ENCODE measurements around the gene BCKDHA. TPM values are rescaled to one million over a fixed set of nuclear protein-coding genes. Genes with fewer than 3 reads are reported as not detected.

BCKDHA gene
- 28.8 TPM for total RNA-seq
- polyA plus RNA-seq, result 37.7 TPM
- long read RNA-seq, donor 1, partial matches to known transcripts, result 0 of 4 reads
- long read RNA-seq, donor 1, other reads (novel, unspliced or antisense), result 0 of 4 reads
- long read RNA-seq, donor 2, transcript BCKDHA-201 (9 exons, 2,103 nt), result major isoform, 32 of 32 reads
- long read RNA-seq, donor 2, partial matches to known transcripts, result 0 of 32 reads
- long read RNA-seq, donor 2, other reads (novel, unspliced or antisense), result 0 of 32 reads
- long read RNA-seq, donor 3, transcript BCKDHA-201 (9 exons, 2,103 nt), result major isoform, 16 of 37 reads
- long read RNA-seq, donor 3, partial matches to known transcripts, result 11 of 37 reads
- long read RNA-seq, donor 3, other reads (novel, unspliced or antisense), result 10 of 37 reads
- long read RNA-seq, donor 4, transcript BCKDHA-201 (9 exons, 2,103 nt), result major isoform, 8 of 8 reads
- long read RNA-seq, donor 4, partial matches to known transcripts, result 0 of 8 reads
- long read RNA-seq, donor 4, other reads (novel, unspliced or antisense), result 0 of 8 reads
- long read RNA-seq, donor 5, transcript BCKDHA-201 (9 exons, 2,103 nt), result major isoform, 39 of 52 reads
- long read RNA-seq, donor 5, partial matches to known transcripts, result 13 of 52 reads
- long read RNA-seq, donor 5, other reads (novel, unspliced or antisense), result 0 of 52 reads
- long read RNA-seq, donor 6, transcript BCKDHA-201 (9 exons, 2,103 nt), result major isoform, 11 of 17 reads
- long read RNA-seq, donor 6, partial matches to known transcripts, result 6 of 17 reads
- long read RNA-seq, donor 6, other reads (novel, unspliced or antisense), result 0 of 17 reads
- long read RNA-seq, donor 7, transcript BCKDHA-201 (9 exons, 2,103 nt), result major isoform, 9 of 9 reads
- long read RNA-seq, donor 7, partial matches to known transcripts, result 0 of 9 reads
- long read RNA-seq, donor 7, other reads (novel, unspliced or antisense), result 0 of 9 reads
- long read RNA-seq, donor 8, transcript BCKDHA-201 (9 exons, 2,103 nt), result major isoform, 6 of 6 reads
- long read RNA-seq, donor 8, partial matches to known transcripts, result 0 of 6 reads
- long read RNA-seq, donor 8, other reads (novel, unspliced or antisense), result 0 of 6 reads
- long read RNA-seq, donor 9, transcript BCKDHA-201 (9 exons, 2,103 nt), result major isoform, 10 of 10 reads
- long read RNA-seq, donor 9, partial matches to known transcripts, result 0 of 10 reads
- long read RNA-seq, donor 9, other reads (novel, unspliced or antisense), result 0 of 10 reads
- long read RNA-seq, donor 10, transcript BCKDHA-201 (9 exons, 2,103 nt), result major isoform, 14 of 14 reads
- long read RNA-seq, donor 10, partial matches to known transcripts, result 0 of 14 reads
- long read RNA-seq, donor 10, other reads (novel, unspliced or antisense), result 0 of 14 reads

DNA sequence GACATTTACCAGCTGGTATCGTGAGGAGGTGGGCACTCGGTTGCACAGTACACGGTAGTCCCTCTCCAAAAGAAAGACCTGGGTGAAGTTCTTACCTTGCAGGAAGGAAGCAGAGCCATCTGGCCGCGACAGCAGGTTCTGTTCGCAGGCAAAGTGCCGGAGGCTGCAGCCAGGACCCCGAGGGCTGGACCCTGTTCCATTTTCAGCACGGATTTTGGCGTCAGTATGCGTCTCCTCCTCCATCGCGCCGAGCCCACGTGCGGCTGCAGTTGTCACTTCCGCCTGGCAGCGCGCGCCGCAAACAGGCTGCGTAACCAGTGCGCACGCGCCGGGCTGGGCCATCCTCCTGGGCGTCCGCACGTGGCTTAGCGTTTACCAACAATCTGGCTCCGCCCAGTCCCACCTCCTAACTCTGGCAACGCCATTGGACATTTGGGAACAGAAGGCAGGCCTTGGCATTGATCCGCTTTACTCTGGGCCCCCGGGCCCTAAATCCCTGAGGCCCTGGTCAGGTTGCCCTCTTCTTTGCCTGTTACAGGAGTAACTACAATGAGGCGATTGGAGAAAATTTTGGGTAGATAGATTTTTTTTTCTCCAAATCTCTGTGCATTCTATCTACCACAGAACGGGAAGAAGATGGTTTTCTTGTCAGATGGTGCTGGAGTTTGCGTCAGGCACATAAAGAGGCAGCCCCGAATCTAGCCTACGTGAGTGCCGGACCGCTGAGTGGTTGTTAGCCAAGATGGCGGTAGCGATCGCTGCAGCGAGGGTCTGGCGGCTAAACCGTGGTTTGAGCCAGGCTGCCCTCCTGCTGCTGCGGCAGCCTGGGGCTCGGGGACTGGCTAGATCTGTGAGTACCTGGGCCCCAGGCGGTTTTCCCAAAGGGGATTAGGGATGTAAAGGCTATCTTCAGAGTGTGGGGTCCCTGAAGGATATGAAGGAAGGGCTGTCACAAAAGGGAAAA lies at the start of gene BCKDHA, which contains the start of gene EXOSC5:
BCKDHA (plus strand) TSS at position 733 of the 964 bp plus-strand sequence; CDS start at position 743, 10 bp downstream.
EXOSC5 (minus strand) TSS at position 274 of the 964 bp plus-strand sequence; CDS start at position 243, 31 bp downstream.
- Histone ChIP-seq H3K36me3 (ENCODE audit: control insufficient read depth in 2 of 2, insufficient read depth in 2 of 2, low read length in 1 of 2) (peaks cover 0 to 5% of the 10 kb centered on the region in 2 donors), H3K27me3 (ENCODE audit: control insufficient read depth in 2 of 2, insufficient read depth in 1 of 2, low read length in 1 of 2) (no peaks in the 10 kb centered on the region), H3K4me1 (ENCODE audit: control insufficient read depth in 2 of 2, insufficient read depth in 2 of 2, low read length in 2 of 2) (peaks cover 10 to 19% of the 10 kb centered on the region in 2 donors), H3K27ac (ENCODE audit: low read depth in 1 of 2, low read length in 1 of 2) (peak within 1 kb of the TSS; percentile 81 to 92), H3K4me3 (ENCODE audit: low read length in 2 of 2) (peak within 1 kb of the TSS; percentile 71 to 90), H3K9me3 (ENCODE audit: control insufficient read depth in 2 of 2, insufficient read depth in 1 of 2, low read length in 1 of 2) (no peaks in the 10 kb centered on the region)
- DNase-seq (ENCODE audit: low read depth in 6 of 9, low spot score in 9 of 9), result peak; percentile 99 to 100 (median 100)
- under 1% methylated on average over 50 of the region's 50 CpGs for WGBS

DNA sequence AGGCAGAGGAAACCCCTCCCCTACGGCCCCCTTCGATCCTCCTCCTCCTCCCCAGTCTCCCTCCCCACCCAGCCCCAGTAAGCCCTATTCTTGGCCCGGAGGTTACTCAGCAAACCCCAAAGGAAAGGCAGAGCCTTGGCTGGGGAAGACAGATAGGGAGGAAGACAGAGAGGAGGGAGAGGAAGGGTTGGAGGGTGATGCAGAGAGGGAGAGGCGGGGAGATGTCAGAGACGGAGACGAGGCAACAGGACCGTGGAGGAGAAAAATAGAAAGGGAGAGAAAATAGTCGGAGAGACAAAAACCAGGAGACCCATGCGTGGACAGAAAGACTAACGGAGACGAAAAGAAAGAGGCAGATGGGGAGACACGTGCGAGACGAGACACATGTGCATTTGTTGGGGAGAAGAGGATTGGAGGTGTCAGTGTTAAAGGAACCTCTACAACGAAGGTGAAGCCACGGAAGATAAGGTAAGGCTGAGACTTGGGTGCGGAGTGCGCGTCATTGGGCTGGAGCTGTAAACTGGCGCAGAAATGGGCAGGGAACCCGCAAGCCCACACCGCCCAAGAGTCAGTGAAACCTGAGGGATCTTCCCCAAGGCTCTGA lies 46.8 kb upstream of the BCKDHA start:
- no peak for DNase-seq (ENCODE audit: low read depth in 6 of 9, low spot score in 9 of 9)
- Histone ChIP-seq H3K36me3 (ENCODE audit: control insufficient read depth in 2 of 2, insufficient read depth in 2 of 2, low read length in 1 of 2) (peaks cover 17 to 19% of the 10 kb centered on the region in 2 donors), H3K4me1 (ENCODE audit: control insufficient read depth in 2 of 2, insufficient read depth in 2 of 2, low read length in 2 of 2) (peaks cover 14 to 48% of the 10 kb centered on the region in 2 donors), H3K4me3 (ENCODE audit: low read length in 2 of 2) (peak overlapping the region; percentile 77 to 90), H3K27me3 (ENCODE audit: control insufficient read depth in 2 of 2, insufficient read depth in 1 of 2, low read length in 1 of 2) (peaks cover 0 to 4% of the 10 kb centered on the region in 2 donors), H3K9me3 (ENCODE audit: control insufficient read depth in 2 of 2, insufficient read depth in 1 of 2, low read length in 1 of 2) (no peaks in the 10 kb centered on the region), H3K27ac (ENCODE audit: low read depth in 1 of 2, low read length in 1 of 2) (peak overlapping the region; percentile 32 to 54)
- 4% methylated on average over 22 of the region's 22 CpGs for WGBS

DNA sequence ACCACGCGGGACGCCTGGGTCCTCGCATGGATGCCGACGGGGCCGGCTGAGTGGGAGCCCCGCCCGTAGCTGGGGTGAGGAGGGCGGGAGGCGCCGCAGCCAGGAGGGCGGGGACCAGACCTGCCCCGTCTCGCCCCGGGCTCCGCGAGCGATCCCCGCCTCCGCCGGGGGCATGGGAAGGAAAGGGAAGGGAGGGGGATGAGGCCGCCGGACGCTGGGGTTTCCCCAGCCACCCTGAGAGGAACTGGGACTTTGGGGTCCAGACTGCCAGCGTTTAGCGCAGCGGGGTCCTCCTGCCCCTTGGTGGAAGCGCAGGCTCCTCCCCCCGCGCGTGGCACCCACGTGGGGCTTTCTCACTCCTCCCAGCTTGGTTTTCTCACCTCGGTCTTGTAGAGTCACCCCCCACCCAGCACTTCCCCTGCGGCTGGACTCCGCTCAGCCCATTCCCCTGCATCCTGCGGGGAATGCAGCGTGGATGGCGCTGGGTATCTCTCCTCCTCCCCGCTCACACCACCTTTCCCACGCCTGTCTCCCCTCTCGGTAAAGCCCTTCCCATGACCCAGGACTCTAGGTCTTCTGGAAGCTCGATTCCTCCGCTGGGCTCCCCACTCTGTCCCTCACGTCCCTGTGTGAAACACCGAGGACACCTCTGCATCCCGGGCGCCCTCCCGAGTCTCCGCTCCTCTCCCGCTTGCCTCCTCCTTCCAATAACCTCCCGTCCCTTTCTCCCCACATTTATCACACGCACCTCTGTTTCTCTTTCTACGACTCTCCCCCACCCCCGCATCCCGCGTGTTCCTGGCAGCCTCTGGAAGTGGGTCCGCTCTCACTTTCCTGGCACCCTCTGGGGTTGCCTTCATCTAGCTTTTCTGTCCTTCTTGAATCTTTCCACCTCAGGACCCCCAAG lies 46.0 kb upstream of the BCKDHA start:
- WGBS, result under 1% methylated on average over 58 of the region's 58 CpGs
- H3K27ac ChIP-seq (ENCODE audit: low read depth in 1 of 2, low read length in 1 of 2), result peak overlapping the region; percentile 41 to 56
- peaks cover 14 to 48% of the 10 kb centered on the region in 2 donors for H3K4me1 ChIP-seq (ENCODE audit: control insufficient read depth in 2 of 2, insufficient read depth in 2 of 2, low read length in 2 of 2)
- peaks cover 10 to 17% of the 10 kb centered on the region in 2 donors for H3K36me3 ChIP-seq (ENCODE audit: control insufficient read depth in 2 of 2, insufficient read depth in 2 of 2, low read length in 1 of 2)
- no peaks in the 10 kb centered on the region for H3K9me3 ChIP-seq (ENCODE audit: control insufficient read depth in 2 of 2, insufficient read depth in 1 of 2, low read length in 1 of 2)
- DNase-seq (ENCODE audit: low read depth in 6 of 9, low spot score in 9 of 9), result peak in 3 of 9 donors; percentile 56 to 81 (median 63)
- peak overlapping the region; percentile 77 to 90 for H3K4me3 ChIP-seq (ENCODE audit: low read length in 2 of 2)
- peaks cover 0 to 4% of the 10 kb centered on the region in 2 donors for H3K27me3 ChIP-seq (ENCODE audit: control insufficient read depth in 2 of 2, insufficient read depth in 1 of 2, low read length in 1 of 2)

DNA sequence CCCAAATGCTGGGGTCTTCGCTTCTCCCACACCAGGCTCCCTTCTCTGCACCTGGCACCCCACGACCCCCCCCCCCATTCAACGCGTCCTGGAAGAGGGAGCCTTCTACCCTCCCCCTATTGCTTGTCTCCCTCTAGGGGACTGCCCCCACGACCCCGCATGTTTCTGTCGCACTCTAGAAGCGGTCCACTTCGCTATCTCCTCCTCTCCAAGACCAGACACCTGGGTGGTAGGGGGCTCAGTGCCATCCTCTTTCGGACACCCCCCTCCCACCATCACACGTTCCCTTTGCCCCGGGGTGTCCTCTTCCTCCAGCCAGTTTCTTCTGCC lies 45.4 kb upstream of the BCKDHA start:
- Histone ChIP-seq H3K4me1 (ENCODE audit: control insufficient read depth in 2 of 2, insufficient read depth in 2 of 2, low read length in 2 of 2) (peaks cover 17 to 54% of the 10 kb centered on the region in 2 donors), H3K4me3 (ENCODE audit: low read length in 2 of 2) (peak overlapping the region; percentile 77 to 90), H3K36me3 (ENCODE audit: control insufficient read depth in 2 of 2, insufficient read depth in 2 of 2, low read length in 1 of 2) (peaks cover 6 to 14% of the 10 kb centered on the region in 2 donors), H3K27ac (ENCODE audit: low read depth in 1 of 2, low read length in 1 of 2) (peak overlapping the region; percentile 17 to 56), H3K9me3 (ENCODE audit: control insufficient read depth in 2 of 2, insufficient read depth in 1 of 2, low read length in 1 of 2) (no peaks in the 10 kb centered on the region), H3K27me3 (ENCODE audit: control insufficient read depth in 2 of 2, insufficient read depth in 1 of 2, low read length in 1 of 2) (peaks cover 0 to 4% of the 10 kb centered on the region in 2 donors)
- WGBS, result under 1% methylated on average over 12 of the region's 12 CpGs
- no peak for DNase-seq (ENCODE audit: low read depth in 6 of 9, low spot score in 9 of 9)

DNA sequence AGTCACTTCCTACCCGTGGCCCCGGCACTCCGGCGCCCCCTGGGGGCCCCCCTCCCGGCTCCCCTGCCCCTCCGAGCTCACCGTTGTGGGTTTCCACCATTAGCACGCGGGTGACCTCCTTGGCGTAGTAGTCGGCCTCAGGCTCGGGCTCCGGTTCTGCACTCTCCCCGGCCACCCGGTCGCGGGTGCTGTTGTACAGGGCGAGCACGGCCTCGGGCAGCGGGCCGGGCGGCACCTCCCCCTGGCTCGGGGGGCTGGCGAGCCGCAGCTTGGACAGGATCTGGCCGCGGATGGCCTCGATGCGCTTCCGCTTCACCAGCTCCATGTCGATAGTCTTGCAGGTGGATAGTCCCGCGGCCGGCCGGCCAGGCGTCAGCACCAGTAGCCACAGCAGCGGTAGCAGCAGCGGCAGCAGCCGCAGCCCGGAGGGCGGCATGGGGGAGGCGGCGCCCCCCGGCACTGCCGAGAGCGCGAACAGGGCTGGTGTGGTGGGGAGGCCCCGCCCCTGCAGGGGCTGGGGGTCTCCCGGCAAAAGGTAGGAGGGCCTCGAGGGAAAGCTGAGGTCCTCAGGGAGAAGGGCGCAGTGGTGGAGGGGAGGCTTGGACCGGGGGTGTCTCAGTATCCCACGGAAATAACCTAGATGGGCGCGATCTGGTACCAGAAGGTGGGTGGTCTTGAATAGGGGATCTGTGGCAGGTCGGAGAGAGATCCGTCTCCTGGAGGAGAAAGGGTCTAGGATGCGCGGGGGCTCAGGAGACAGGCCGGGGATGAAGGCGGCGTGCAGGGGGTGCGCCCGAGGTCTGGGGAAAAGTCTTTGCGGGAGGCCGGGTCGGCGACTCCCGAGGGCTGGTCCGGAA lies 44.8 kb upstream of the BCKDHA start:
- H3K9me3 ChIP-seq (ENCODE audit: control insufficient read depth in 2 of 2, insufficient read depth in 1 of 2, low read length in 1 of 2), result no peaks in the 10 kb centered on the region
- H3K4me3 ChIP-seq (ENCODE audit: low read length in 2 of 2), result peak overlapping the region; percentile 77 to 90
- H3K27me3 ChIP-seq (ENCODE audit: control insufficient read depth in 2 of 2, insufficient read depth in 1 of 2, low read length in 1 of 2), result peaks cover 0 to 4% of the 10 kb centered on the region in 2 donors
- peaks cover 4 to 10% of the 10 kb centered on the region in 2 donors for H3K36me3 ChIP-seq (ENCODE audit: control insufficient read depth in 2 of 2, insufficient read depth in 2 of 2, low read length in 1 of 2)
- WGBS, result under 1% methylated on average over 71 of the region's 71 CpGs
- H3K4me1 ChIP-seq (ENCODE audit: control insufficient read depth in 2 of 2, insufficient read depth in 2 of 2, low read length in 2 of 2), result peaks cover 18 to 60% of the 10 kb centered on the region in 2 donors
- peak overlapping the region; percentile 82 to 89 for H3K27ac ChIP-seq (ENCODE audit: low read depth in 1 of 2, low read length in 1 of 2)
- peak in 4 of 9 donors; percentile 50 to 82 (median 66) for DNase-seq (ENCODE audit: low read depth in 6 of 9, low spot score in 9 of 9)

DNA sequence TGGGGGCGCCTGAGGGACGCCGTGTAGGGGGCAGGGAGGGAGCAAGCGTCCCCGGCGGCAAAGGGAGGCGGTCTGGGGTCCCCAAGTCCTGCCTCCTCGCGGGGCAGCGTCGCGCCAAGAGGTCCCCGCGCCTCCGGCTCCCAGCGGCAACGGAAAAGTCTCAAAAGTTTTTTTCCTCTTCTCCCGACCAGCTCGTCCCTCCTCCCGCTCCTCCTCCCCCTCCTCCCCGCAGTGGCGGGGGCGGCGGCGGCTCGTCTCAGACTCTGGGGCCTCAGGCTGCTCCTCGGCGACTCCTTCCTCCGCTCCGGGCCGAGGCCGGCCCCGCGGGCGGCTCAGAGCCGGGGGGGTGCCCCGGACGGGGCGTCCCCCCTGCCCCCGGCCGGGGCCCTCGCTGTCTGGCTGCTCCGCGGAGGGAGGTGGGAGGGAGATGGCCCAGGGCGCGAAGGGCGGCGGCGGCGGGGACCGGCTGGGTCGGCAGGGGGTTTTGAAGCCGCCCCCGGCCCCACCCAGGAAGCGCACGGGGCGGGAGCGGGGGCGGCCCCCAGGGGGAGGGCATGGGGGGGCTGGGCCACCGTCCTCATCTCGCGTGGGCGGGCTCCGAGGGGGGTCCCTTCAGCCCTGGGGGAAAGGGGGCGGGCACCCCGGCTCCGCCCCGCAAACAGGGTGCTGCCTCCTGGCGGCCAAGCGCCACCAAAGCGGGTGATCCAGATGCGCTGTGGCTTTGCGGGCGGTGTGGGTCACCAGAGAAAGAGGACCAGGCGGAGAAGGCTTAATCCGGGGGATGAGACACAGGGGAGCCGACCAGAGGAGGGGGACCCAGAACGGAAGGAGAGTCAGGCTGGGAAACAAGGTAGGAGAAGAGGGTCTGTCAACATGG lies 43.9 kb upstream of the BCKDHA start, which contains the start of gene TGFB1:
TGFB1 (minus strand) TSS at position 457 of the 877 bp plus-strand sequence. CDS start 878 bp downstream, outside the sequence.
- no peaks in the 10 kb centered on the region for H3K9me3 ChIP-seq (ENCODE audit: control insufficient read depth in 2 of 2, insufficient read depth in 1 of 2, low read length in 1 of 2)
- peaks cover 0 to 4% of the 10 kb centered on the region in 2 donors for H3K27me3 ChIP-seq (ENCODE audit: control insufficient read depth in 2 of 2, insufficient read depth in 1 of 2, low read length in 1 of 2)
- H3K27ac ChIP-seq (ENCODE audit: low read depth in 1 of 2, low read length in 1 of 2), result peak within 1 kb of the TSS; percentile 82 to 89
- under 1% methylated on average over 78 of the region's 78 CpGs for WGBS
- peak in 8 of 9 donors; percentile 63 to 95 (median 87) for DNase-seq (ENCODE audit: low read depth in 6 of 9, low spot score in 9 of 9)
- H3K4me1 ChIP-seq (ENCODE audit: control insufficient read depth in 2 of 2, insufficient read depth in 2 of 2, low read length in 2 of 2), result peaks cover 18 to 61% of the 10 kb centered on the region in 2 donors
- H3K36me3 ChIP-seq (ENCODE audit: control insufficient read depth in 2 of 2, insufficient read depth in 2 of 2, low read length in 1 of 2), result peaks cover 0 to 6% of the 10 kb centered on the region in 2 donors
- H3K4me3 ChIP-seq (ENCODE audit: low read length in 2 of 2), result peak within 1 kb of the TSS; percentile 77 to 90

Data from thymus (tissue), 14 donors.